HG03175 (cell line): Measurements from ENCODE around the gene COL1A2.

Experiments used
- ATAC-seq: cut with Tn5 transposase; IDR thresholded peaks from one replicate; pipeline ENCODE4 v1.9.1; 2021; ENCODE audit warnings: mild to moderate bottlenecking, moderate library complexity; ENCODE audit not compliant: unreplicated experiment

The COL1A2 gene

GRCh38 chr7:94476251-94476840, 81.7 kb downstream of the COL1A2 start:
- no peak for ATAC-seq

- ATAC-seq, result no peak
These were observed 83.2 kb downstream of the COL1A2 start for GRCh38 chr7:94477878-94478277.

- no peak for ATAC-seq
These were observed 84.0 kb downstream of the COL1A2 start for GRCh38 chr7:94478648-94479214.
